Stimulated activated CD4-positive, alpha-beta T cell treated with anti-CD3 and anti-CD28 coated beads, Interleukin-2, amount 100 ng/mL, for 48 hours (primary cell): ENCODE measurements around the gene SELENOS.
A peak's percentile ranks its signal among the peaks of the same experiment; 100 is the strongest.
"Not testable (repeated sequence)": the region's sequence is repeated elsewhere in the genome, so short reads cannot be mapped to it uniquely, and the experiment has no call there.

ENCODE experiments used
- DNase-seq, 2 donors: peaks; one replicate each; pipeline ENCODE4 v3.0.0-alpha.2; 2020

The SELENOS gene

GRCh38 chr15:101309436-101310160 is 32.3 kb upstream of the SELENOS start:
- no peak for DNase-seq

GRCh38 chr15:101308604-101309435 is 31.5 kb upstream of the SELENOS start:
- DNase-seq, result no peak

GRCh38 chr15:101307897-101308603 is 30.8 kb upstream of the SELENOS start:
- no peak for DNase-seq

GRCh38 chr15:101307048-101307896 is 30.0 kb upstream of the SELENOS start:
- DNase-seq, result no peak

GRCh38 chr15:101306341-101307047 is 29.2 kb upstream of the SELENOS start:
- DNase-seq, result no peak

- DNase-seq, result no peak
Observed at GRCh38 chr15:101305820-101306255, 28.6 kb upstream of the SELENOS start.

GRCh38 chr15:101303408-101303807 is 26.1 kb upstream of the SELENOS start:
- DNase-seq, result no peak

GRCh38 chr15:101296418-101297405 is 19.4 kb upstream of the SELENOS start:
- DNase-seq, result no peak

- DNase-seq, result no peak
Observed at GRCh38 chr15:101295607-101296161, 18.4 kb upstream of the SELENOS start.

GRCh38 chr15:101294731-101295606 is 17.7 kb upstream of the SELENOS start, which contains the start of gene SNRPA1:
Gene SNRPA1 (minus strand): TSS chr15:101295248. CDS start chr15:101295178, 70 bp downstream.
- DNase-seq, result peak; percentile 98 to 99

- no peak for DNase-seq
Observed at GRCh38 chr15:101293122-101293521, 15.8 kb upstream of the SELENOS start.

- DNase-seq, result no peak
Observed at GRCh38 chr15:101288905-101289513, 11.7 kb upstream of the SELENOS start.

- DNase-seq, result not testable (repeated sequence)
Observed at GRCh38 chr15:101287342-101287741, 10.1 kb upstream of the SELENOS start.

- DNase-seq, result no peak
Observed at GRCh38 chr15:101286471-101287114, 9.3 kb upstream of the SELENOS start.

GRCh38 chr15:101283931-101284330 is 6.6 kb upstream of the SELENOS start:
- DNase-seq, result no peak

GRCh38 chr15:101280007-101280406 is 2.7 kb upstream of the SELENOS start:
- DNase-seq, result no peak

GRCh38 chr15:101277943-101278564 is 769 bp upstream of the SELENOS start:
- DNase-seq, result no peak
